ENCODE results near the gene CHI3L1.

The CHI3L1 gene

GRCh38 chr1:203135636-203136305, 50.7 kb downstream of the CHI3L1 start:
- ChIA-PET POLR2A (no interaction called here), CTCF (interaction anchor here (1.2 kb wide), 1 partner anchor 17 kb away, joined by 3 read pairs; no protein-coding TSS in a partner anchor)
- TF ChIP-seq CTCF (IDR thresholded peaks at IDR 0.05; ENCODE audit: control extremely low read depth, extremely low read depth, low read depth, missing control alignments) = no peak
- DNase-seq (ENCODE audit: extremely low spot score) = no peak

- ChIA-PET CTCF (interaction anchor here (0.9 to 3.4 kb wide), 9 partner anchors 11 to 82 kb away, joined by 3 to 11 read pairs (median 5); no protein-coding TSS in a partner anchor), POLR2A (no interaction called here)
- no peak for TF ChIP-seq CTCF (IDR thresholded peaks at IDR 0.05; ENCODE audit: control extremely low read depth, extremely low read depth, low read depth, missing control alignments)
- DNase-seq (ENCODE audit: extremely low spot score) = no peak
Observed at GRCh38 chr1:203133970-203134725, 52.4 kb downstream of the CHI3L1 start.

GRCh38 chr1:203131548-203132200, 54.8 kb downstream of the CHI3L1 start:
- no peak for DNase-seq (ENCODE audit: extremely low spot score)
- no peak for TF ChIP-seq CTCF (IDR thresholded peaks at IDR 0.05; ENCODE audit: control extremely low read depth, extremely low read depth, low read depth, missing control alignments)
- ChIA-PET CTCF (interaction anchor here (1.0 to 3.4 kb wide), 4 partner anchors 9 to 136 kb away, joined by 3 to 11 read pairs (median 6); no protein-coding TSS in a partner anchor), POLR2A (no interaction called here)

- no peak for TF ChIP-seq CTCF (IDR thresholded peaks at IDR 0.05; ENCODE audit: control extremely low read depth, extremely low read depth, low read depth, missing control alignments)
- DNase-seq (ENCODE audit: extremely low spot score) = no peak
- ChIA-PET POLR2A (no interaction called here), CTCF (interaction anchor here (0.7 to 1.6 kb wide), 4 partner anchors 12 to 88 kb away, joined by 3 to 6 read pairs (median 4); no protein-coding TSS in a partner anchor)
Observed at GRCh38 chr1:203130358-203130985, 56.0 kb downstream of the CHI3L1 start.

- TF ChIP-seq CTCF (IDR thresholded peaks at IDR 0.05; ENCODE audit: control extremely low read depth, extremely low read depth, low read depth, missing control alignments) = no peak
- DNase-seq (ENCODE audit: extremely low spot score) = no peak
- ChIA-PET CTCF (interaction anchor here (0.7 to 1.9 kb wide), 5 partner anchors 11 to 89 kb away, joined by 3 to 8 read pairs (median 4); no protein-coding TSS in a partner anchor), POLR2A (no interaction called here)
Observed at GRCh38 chr1:203129501-203130231, 56.8 kb downstream of the CHI3L1 start.
